ENCODE data around the gene MFAP5.

Gene MFAP5

GRCh38 chr12:8639936-8640335 is 22.7 kb downstream of the MFAP5 start (continued):
- TF ChIP-seq PATZ1 (CRISPR knock-in tag; IDR thresholded peaks at IDR 0.05; ENCODE audit: borderline replicate concordance): no peak
- TF ChIP-seq CREB5 (CRISPR knock-in tag; IDR thresholded peaks at IDR 0.05; ENCODE audit: low read depth): no peak

- no peak for TF ChIP-seq CSRNP3 (CRISPR knock-in tag; IDR thresholded peaks at IDR 0.05)
- TF ChIP-seq OSR1 (CRISPR knock-in tag; IDR thresholded peaks at IDR 0.05): no peak
- no peak for TF ChIP-seq TSHZ2 (CRISPR knock-in tag; IDR thresholded peaks at IDR 0.05)
- TF ChIP-seq CSDC2 (CRISPR knock-in tag; IDR thresholded peaks at IDR 0.05): no peak
- TF ChIP-seq CREB5 (CRISPR knock-in tag; IDR thresholded peaks at IDR 0.05; ENCODE audit: low read depth): no peak
- no peak for TF ChIP-seq RARB (CRISPR knock-in tag; IDR thresholded peaks at IDR 0.05)
- no peak for TF ChIP-seq GLIS3 (CRISPR knock-in tag; IDR thresholded peaks at IDR 0.05)
- TF ChIP-seq TOX (CRISPR knock-in tag; IDR thresholded peaks at IDR 0.05; ENCODE audit: borderline replicate concordance): no peak
- TF ChIP-seq ZNF8 (CRISPR knock-in tag; IDR thresholded peaks at IDR 0.05): no peak
- TF ChIP-seq ZFP3 (CRISPR knock-in tag; IDR thresholded peaks at IDR 0.05): no peak
- TF ChIP-seq PATZ1 (CRISPR knock-in tag; IDR thresholded peaks at IDR 0.05; ENCODE audit: borderline replicate concordance): no peak
- no peak for ATAC-seq
Observed at GRCh38 chr12:8638951-8639350, 23.7 kb downstream of the MFAP5 start.

GRCh38 chr12:8637666-8638065 is 25.0 kb downstream of the MFAP5 start:
- no peak for TF ChIP-seq GLIS3 (CRISPR knock-in tag; IDR thresholded peaks at IDR 0.05)
- TF ChIP-seq ARNTL (CRISPR knock-in tag; IDR thresholded peaks at IDR 0.05; ENCODE audit: borderline replicate concordance, low read depth): no peak
- no peak for TF ChIP-seq CREB5 (CRISPR knock-in tag; IDR thresholded peaks at IDR 0.05; ENCODE audit: low read depth)
- TF ChIP-seq BACH2 (CRISPR knock-in tag; IDR thresholded peaks at IDR 0.05; ENCODE audit: borderline replicate concordance): no peak
- TF ChIP-seq ZNF8 (CRISPR knock-in tag; IDR thresholded peaks at IDR 0.05): no peak
- TF ChIP-seq PATZ1 (CRISPR knock-in tag; IDR thresholded peaks at IDR 0.05; ENCODE audit: borderline replicate concordance): no peak
- TF ChIP-seq CSDC2 (CRISPR knock-in tag; IDR thresholded peaks at IDR 0.05): no peak
- no peak for TF ChIP-seq PPARA (CRISPR knock-in tag; IDR thresholded peaks at IDR 0.05; ENCODE audit: borderline replicate concordance)
- no peak for TF ChIP-seq ESRRG (CRISPR knock-in tag; IDR thresholded peaks at IDR 0.05)
- no peak for TF ChIP-seq ISL1 (CRISPR knock-in tag; IDR thresholded peaks at IDR 0.05)
- no peak for TF ChIP-seq TCF4 (CRISPR knock-in tag; IDR thresholded peaks at IDR 0.05; ENCODE audit: borderline replicate concordance)
- no peak for TF ChIP-seq ZC3H10 (CRISPR knock-in tag; IDR thresholded peaks at IDR 0.05)
- no peak for TF ChIP-seq TSHZ2 (CRISPR knock-in tag; IDR thresholded peaks at IDR 0.05)
- ATAC-seq: no peak

Data from SK-N-SH treated with all-trans-retinoic acid at 6 μM for 48 hours (cell line).